Activated naive CD4-positive, alpha-beta T cell treated with anti-CD3 and anti-CD28 coated beads, Interleukin-2, amount 50 U/mL, for 16 hours (primary cell): ENCODE measurements around the gene FRS2.

ENCODE experiments used
- DNase-seq: peaks from one replicate; pipeline ENCODE4 v3.0.0-alpha.2; 2020

Gene FRS2

DNA sequence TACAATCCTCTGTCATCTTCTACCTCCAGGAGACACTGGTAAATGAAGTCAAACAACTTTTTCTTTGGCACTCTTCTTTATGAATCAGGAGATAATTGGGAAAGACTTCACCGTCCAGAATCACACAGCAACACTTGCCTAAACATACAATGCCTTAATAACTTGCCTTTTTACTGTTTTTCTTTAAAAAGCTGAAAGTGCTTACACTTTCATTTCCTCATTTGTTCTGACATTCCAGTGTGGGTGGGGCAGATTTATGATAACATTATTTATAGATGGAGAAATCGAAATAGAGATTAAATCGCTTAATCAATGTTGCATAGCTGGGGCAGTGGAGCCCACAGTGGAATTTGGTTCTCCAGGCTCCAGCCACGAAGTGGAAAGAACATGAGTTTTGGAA, 2.8 kb upstream of the FRS2 start:
- no peak for DNase-seq

DNA sequence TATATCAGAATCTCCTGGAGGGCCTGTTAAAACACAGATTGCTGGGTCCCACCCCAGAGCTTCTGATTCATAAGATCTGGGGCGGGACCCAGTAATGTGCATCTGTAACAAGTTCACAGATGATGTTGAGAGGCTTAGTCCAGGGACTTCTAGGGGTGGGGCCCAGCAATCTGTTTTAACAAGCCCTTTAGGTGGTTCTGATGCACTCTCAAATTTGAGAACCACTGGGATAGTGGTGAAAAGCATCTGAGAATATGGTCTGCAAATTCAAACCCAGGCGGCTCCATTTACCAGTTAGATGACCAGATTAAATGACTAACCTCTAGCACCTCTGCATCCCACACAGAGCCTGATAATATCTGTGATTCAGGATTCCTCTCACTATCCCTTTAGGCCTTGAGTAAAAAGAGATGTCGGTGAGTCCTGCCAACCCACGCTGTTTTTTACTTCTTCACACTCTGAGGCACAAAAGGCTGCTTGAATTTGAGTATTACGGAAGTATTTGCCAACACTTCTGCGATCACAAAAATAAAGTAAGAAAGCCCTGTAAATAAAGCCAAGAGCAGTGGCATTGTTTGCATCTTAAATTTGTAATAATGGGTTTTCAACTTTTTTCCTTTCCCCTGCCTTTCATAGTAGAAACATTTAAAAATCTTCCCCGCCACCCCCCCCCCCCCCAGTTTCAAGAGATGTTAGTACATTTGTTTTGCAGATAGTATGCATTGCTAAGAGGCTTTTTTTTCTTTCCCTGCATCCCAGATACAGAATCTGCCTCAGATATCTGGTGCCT, 1.8 kb upstream of the FRS2 start:
- no peak for DNase-seq

DNA sequence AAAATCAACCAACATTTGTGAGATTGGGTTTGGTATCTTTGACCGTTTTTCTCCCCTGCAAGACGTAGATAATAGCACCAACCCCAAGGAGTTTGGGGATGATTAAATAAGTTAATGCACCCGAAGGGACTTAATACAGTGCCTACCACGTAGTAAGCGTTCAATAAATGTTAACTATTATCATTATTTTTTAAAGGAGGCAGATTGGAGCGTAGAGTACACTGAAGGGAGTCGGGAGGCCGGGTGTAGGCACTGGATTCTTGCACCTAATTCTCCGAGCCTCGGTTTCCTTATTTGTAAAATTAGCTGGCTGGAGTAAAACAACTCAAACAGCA, 367 bp upstream of the FRS2 start:
- DNase-seq, result no peak

DNA sequence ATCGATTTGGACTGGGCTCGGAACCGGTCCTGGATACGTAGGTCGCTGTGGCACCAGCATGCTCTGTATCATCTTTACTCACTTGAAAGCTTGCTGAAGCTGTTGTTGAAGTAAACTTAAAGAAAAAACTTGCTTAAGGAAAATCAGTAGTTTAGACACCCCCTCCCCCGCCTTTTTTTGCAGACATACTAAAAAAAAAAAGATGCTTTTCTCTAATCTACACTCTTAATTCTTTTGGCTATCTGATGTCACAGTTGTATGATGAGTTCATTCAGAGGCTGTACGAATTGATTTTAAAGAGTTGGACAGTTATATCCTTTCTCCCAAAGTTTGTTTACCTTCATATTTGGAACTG, 865 bp downstream of the FRS2 start:
- DNase-seq, result no peak

DNA sequence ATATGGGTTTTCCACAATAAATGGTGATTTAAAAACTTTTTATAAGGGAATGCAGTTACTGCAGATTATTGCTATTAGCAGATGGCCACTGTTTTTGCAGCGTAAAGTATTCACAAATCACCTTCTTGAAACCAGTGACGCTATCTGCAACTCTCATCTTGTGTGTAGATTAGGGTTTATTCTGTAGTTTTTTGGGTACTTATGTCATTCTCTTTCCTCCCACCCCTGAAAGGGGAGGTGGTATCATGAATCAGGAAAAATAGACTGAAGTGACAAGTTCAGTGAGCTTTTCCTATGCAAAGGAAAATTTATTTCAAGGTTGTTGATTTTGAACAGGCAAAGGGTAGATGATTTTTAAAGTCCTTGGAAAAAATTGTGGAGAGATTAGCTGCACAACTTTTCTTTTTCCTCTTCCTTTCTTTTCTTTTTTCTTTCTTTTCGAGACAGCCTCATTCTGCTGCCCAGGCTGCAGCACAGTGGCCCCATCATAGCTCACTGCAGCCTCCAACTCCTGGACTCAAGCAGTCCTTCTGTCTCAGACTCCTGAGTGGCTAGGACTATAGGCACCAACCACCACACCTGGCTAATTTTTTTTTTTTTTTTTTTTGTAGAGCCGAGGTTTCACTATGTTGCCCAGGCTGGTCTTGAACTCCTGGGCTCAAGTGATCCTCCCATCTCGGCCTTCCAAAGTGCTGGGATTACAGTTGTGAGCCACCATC, 1.6 kb downstream of the FRS2 start:
- DNase-seq, result no peak

DNA sequence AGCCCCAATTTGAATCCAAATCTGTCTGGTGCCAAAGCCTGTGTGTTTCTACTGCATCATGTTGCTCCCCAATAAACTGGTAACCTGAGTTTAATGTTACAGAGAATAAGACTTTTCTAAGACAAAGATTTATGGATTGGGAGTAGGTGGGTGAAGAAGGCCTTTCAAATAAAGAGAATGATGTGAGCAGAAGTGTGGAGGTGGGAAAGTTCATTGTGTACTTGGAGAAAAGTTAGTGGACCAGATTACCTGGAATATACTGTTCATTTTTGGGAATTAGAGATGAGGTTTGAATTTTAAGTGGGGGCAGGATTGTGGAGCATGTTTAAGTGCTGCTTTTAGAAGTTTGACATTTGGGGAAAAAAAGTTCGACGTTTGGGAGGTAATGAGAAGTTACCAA, 3.1 kb downstream of the FRS2 start:
- DNase-seq, result no peak

DNA sequence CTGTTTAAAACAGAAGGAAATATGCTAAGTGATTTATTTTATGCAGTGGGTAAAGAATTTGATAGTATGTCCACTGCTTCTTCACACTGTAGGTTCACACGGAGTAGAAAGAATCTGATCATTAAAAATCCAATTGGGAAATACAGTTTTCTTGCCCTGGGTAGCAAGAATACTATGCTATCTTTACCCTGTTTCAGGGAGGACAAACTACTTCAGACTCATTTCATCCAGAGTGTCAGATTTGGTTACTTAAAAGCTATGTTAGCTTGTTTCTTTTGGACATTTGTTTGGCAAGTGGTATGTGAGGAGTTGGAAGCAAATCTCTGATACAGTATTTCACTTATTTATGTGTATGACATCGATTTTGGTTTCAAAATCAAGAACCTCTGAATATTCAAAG, 4.3 kb downstream of the FRS2 start:
- no peak for DNase-seq

DNA sequence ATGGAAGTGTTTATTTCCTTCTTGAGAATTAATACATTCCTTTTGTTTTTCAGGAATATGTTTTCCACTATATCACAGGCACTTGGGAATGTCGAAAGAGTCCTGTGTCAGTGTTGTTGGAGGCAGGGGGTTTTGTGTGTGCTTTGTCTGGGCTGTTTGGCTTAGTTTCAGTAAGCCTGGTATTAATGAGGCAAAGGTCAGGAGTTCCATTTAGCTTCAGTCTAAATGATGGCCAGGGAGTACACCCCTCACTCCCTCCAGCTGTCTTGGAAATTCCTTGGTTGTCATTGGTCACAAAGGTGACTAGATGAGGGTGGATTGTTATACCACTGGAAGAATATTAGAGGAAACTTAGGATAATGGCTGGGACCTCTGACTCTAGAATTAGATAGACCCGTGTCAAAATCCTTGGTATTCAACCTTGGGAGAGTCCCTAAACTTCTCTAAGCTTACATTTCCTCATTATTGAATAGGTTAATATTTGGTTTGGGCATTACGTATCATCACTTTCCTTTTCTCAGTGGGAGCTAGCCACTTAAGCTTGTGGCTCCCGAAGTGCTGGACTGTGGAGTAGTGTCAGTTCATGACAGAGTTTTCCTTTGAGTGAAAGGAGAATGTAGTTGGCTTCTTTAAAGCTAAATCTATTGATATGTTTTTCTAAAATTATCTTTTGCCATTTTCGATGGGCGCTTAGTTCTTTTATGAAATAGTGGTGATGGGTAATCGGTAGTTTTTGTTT, 5.2 kb downstream of the FRS2 start:
- no peak for DNase-seq

DNA sequence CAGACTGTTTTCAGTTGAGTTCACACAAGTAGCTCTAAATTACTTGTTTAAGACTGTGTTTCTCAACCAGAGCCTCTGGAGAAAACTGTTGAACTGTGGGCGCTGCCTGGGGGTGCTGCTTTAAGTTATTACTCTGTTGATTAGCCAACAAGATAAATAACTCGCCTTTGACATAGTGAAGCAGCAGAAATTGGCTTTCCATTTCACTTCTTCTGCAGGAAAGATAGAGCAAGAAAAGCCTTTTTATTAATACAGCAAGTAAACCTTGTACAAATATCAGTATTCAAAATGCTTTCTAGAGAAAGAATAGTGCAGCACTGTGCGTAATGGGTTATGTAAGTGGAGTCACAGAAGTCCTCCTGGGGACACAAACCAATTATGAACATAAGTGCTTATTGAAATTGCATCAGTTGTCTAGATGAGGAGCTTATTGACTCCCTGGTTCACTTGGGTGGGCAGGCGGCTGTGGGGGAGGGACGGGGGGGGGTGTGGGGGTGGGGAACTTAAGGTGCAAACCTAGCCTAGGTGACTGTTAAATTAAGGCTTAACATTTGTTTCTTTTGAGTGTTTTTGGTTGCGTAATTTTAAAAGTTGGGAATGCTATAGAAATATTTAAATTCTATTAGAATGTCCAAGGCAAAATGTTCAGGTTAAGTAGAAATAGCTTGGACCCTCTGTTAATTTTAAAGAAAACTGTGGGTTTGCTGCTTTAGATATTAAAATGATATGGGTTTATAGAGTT, 6.3 kb downstream of the FRS2 start:
- DNase-seq, result no peak

DNA sequence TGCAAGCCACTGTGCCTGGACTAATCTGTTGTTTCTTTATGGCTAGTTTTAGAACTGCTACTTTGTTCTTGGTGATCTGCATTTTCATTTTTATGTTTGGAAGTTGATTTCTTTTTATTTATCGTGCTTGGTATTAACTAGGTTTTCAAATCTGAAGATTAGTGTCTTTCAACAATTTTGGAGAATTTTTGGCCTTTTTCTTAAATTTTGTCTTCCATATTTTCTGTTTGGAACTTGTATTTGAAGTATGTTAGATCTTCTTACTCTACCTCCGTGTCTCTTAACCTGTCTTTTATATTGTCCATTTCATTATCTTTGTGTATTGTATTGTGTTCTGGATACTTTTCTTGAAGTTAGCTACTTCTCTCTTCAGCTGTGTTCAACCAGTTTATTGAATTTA, 9.5 kb downstream of the FRS2 start:
- no peak for DNase-seq

DNA sequence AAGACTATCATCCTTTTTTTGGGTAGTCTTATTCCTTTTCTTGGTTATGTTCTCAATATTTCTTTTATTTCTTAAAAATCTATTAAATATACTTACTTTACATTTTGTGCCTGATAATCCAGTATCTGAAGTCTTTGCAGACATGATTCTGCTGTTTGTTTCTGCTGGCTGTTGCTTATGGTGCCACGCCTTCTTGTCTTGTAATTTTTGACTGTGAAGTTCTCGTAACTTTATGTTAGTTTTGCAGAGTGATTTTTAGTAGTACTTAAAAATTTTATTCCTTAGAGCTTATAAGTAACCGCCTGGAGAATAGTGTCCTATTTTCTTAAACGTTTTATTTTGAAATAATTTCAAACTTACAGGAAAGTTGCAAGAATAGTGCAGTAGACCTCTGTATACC, 10.5 kb downstream of the FRS2 start:
- no peak for DNase-seq

DNA sequence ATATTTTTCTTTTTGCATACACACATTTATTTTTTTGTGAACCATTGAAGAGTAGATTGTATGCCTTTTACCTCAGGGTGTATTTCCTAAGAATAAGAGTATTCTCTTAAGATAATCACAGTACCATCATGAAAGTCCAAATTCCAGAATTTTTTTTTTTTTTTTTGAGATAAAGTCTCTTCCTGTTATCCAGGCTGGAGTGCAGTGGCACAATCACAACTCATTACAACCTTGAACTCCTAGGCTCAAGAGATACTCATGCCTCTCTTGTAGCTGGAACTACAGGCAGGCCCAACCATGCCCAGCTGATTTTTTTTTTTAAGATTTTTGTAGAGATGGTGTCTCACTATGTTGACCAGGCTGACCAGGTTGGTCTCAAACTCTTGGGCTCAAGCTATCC, 10.9 kb downstream of the FRS2 start:
- no peak for DNase-seq

DNA sequence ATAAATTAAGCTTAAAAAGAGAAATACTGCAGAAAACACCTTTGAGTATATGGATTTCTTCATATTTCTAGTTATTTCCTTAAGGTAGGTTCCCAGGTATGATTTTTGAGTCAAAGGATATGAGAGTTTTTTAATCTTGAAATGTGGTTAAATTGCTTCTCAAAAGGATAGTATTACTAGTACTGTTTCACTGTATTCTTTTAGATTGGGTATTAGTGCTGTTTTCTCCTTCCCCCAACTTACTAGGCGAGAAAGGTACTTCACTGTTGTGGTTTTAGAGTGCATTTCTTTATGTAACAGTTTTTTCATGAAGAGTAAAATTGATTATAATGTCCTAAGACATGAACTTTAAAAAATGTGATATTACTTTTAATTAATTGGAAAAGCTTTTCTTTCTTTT, 13.5 kb downstream of the FRS2 start:
- DNase-seq, result no peak

DNA sequence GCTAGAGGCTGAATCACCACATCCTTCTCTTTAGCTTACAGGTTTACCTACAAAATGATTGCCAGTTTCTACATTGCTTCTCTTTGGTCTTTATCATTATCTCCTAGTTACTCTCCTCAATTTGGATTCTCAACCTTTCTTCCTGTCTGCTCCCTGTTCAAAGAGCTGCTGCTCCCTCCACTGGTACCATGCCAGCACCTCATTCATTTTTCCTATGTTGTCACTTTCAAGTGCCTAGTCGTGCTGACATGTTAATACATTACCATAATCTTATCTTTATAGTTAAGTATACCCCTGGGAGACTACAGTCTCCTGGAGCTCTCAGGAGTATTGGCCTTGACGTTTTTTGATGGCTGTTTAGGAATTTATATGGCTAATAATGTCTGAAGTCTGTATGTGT, 14.2 kb downstream of the FRS2 start:
- DNase-seq, result no peak

DNA sequence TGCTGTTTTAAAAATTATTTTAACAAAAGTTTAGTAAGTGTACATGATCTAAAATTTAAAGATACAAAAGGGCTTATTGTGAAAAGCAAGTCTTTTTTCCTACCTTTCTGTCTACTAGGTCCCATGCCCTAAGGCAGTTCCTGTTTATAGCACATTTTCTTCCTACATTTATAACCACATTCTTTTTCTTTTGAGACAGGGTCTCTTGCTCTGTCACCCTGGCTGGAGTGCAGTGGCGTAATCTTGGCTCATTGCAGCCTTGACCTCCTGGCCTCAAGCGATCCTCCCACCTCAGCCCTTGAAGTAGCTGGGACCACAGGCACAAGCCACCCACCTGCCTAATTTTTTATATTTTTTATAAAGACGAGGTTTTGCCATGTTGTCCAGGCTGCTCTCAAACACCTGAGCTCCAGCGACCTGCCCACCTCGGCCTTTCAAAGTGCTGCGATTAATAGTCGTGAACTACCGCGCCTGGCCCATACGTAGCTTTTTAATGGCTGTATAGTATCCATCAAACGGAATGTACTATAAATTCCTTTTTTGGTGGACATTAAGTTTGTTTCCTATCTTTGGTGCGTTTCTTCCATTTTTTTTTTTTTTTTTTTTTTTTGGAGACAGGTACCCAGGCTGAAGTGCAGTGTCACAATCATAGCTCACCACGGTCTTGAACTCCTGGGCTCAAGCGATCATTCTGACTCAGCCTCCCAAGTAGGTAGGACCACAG, 20.9 kb downstream of the FRS2 start:
- DNase-seq, result no peak

DNA sequence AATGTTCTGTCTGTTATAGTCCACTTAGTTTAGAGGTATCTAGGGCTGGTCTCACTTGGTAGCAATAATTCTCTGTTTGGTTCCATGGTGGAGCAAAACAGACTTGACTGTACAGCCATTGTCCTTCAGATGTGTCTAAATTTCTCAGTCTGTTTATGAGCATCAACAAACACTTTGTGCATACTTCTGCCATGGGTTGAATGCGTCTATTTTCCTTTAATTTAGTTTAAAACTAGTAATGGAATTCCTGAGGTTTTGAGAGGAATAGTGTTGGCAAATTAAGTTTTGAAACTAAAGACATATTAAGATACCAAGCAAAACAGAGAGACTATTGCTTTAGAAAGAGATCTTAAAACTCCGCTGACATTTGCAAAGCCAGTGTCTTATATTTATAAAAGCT, 22.6 kb downstream of the FRS2 start:
- no peak for DNase-seq

DNA sequence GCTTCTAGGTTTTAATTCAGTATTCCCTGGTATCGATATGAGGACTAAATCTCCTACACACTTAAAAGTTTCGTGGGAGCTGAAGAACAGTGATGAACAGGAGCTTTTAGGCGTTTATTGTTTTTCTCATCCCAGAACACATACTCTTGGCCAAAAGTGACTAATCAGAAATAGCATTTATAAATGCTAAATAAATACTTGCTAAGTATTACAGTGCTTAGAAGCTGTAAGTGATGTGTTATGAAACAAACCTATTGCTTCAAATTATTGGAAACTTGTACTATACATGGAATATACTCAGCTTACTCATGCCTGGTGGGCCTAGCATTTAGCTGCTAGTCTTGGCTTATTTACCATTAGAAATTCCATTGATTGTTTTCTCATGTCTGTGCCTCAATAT, 24.9 kb downstream of the FRS2 start:
- no peak for DNase-seq

DNA sequence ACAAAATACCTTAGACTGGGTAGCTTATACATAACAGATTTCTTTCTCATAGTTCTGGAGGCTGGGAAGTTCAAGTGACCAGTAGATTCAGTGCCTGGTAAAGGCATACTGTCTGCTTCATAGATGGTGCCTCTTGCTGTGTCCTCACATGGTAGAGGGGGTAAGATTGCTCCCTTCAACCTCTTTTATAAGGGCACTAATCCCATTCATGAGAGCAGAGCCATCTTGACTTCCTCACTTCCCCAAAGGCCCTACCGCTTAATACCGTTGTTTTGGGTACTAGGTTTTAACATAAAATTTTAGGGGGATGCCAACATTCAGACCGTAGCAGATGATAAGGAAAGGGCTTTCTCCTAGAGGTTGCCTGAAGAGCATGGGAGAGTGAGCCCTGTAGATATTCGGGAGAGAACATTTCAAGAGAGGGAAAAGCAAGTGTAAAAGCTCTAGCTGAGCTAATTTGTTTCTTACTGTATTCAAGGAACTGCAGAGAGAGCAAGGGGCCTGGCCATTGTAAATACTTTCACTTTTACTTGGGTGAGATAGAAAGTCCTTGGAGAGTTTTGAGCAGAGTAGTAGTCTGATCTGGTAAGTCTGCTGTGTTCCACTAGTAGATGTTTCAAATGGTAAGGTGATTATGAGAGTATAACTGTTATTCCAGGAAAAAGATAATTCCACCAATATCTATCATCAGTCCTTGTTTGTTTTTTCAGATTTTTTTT, 27.3 kb downstream of the FRS2 start:
- no peak for DNase-seq

DNA sequence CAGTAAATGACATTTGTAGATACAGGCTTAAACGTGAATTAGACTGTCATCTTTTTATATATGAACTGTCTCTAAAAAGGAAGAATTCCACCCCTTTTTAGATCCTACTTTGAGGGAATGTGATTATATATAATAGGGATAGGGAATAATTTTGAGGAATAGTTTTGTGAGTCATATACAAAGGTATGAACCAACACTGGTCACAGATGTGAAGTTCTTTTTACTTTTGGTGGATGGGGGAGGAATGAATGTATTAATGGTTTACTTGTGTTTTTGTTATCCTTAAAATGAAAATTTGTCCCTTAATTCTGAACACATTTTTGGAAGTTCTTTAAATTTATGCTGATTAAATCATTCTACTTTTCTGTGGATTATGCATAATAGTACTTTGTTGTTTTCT, 30.4 kb downstream of the FRS2 start:
- DNase-seq, result no peak

DNA sequence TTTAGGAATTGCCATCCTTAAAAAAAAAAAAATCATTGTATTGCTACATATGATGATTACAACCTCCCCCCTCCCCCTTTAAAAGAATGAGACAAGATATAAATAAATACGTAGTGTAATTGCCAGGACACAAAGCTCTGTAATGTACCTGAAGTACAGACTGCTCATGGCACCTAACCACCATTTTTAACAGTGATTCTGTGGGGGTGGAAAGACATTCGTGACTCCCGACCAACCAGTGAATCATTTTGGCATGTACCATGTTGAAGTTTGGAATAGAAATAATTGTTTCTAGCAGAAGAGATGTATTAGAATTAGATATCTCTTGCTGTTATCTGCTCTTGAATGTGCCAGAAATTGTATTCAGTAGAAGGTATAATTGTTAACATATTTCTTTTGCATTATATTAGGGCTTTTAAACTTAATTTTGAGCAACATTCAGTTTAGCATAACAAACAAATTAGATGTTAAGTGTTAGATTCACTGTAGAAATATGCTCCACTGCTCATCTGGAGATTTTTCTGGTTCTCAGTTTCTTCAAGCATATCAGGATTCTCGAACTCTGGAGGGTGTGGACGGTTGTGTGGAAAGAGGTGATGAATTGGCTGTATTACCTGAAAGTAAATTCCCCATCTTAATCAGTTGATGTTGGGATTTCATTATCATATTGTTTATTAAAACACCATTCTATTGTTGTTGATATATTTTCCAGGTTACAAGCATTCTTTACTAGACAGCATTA, 31.1 kb downstream of the FRS2 start:
- no peak for DNase-seq

DNA sequence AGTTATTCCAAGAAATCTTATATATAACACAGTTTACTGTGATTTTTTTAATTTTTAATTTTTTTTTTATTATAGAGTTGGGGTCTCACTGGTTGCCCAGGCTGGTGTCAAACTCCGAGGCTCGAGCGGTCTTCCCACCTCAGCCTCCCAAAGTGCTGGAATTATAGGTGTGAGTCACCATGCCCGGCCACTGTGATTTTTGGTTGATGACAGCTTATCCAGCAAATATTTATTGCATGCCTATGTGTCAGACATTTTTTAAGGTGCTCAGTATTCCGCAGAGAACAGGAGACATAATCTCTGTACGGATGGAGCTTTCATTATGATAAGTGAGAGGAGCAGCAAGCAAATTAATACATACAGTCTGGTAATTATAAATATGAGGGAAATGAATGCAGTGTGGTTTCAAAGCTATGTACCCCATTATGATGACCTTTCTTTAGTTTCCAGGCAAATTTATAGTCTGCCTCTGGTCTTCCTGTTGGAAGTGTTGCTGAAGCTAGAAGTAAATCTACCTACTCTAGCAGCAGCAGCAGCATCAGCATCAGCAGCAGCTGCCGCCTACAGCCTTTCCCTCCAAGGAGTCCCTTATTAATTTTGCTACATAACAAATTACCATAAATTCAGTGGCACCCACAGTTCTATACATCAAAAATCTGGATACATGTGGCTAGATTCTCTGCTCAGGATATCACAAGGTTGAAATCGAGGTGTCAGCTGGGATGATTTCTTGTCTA, 32.3 kb downstream of the FRS2 start:
- DNase-seq, result no peak
